Measurements from ENCODE around the gene SFR1.

DNA sequence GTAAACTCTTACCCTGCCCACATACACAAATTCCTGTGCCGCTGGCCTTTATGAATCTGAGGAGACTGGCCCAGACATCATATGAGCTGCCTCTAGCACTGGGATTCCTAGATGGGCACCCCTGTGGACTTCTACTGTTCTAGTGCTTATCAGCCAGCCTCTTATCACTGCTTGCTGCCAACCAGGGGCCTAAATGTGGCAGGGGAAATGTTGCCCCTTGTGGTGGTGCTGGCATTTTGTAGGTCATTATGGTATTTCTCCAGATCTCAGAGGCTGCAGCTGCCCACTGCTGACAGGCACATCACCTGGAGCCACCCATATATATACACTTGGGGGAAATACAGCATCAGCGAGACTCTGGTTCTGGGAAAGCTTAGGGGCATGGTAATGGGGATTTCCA, 5.4 kb downstream of the SFR1 start:
- TF ChIP-seq, protein P1, sequence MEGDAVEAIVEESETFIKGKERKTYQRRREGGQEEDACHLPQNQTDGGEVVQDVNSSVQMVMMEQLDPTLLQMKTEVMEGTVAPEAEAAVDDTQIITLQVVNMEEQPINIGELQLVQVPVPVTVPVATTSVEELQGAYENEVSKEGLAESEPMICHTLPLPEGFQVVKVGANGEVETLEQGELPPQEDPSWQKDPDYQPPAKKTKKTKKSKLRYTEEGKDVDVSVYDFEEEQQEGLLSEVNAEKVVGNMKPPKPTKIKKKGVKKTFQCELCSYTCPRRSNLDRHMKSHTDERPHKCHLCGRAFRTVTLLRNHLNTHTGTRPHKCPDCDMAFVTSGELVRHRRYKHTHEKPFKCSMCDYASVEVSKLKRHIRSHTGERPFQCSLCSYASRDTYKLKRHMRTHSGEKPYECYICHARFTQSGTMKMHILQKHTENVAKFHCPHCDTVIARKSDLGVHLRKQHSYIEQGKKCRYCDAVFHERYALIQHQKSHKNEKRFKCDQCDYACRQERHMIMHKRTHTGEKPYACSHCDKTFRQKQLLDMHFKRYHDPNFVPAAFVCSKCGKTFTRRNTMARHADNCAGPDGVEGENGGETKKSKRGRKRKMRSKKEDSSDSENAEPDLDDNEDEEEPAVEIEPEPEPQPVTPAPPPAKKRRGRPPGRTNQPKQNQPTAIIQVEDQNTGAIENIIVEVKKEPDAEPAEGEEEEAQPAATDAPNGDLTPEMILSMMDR (IDR thresholded peaks at IDR 0.05; ENCODE audit: borderline replicate concordance, extremely low read depth, low read length, poor library complexity, severe bottlenecking): peak; percentile 50
- no peak for TF ChIP-seq EZH2 (IDR thresholded peaks at IDR 0.05; ENCODE audit: borderline replicate concordance, low read depth, low read length, severe bottlenecking)

Data from DND-41 (cell line).